SK-N-SH treated with all-trans-retinoic acid at 6 μM for 48 hours (cell line): ENCODE results near the gene SLC40A1.

Experiments used
- ATAC-seq: fragments of 200-7000 bp; cut with Tn5 transposase; 3 replicates; pipeline ENCODE4 v1.9.1; 2020; ENCODE audit warnings: mild to moderate bottlenecking, moderate library complexity
- ARNTL ChIP-seq: fragments of 450-650 bp; formaldehyde crosslinking; IDR thresholded peaks from 2 replicates; pipeline ENCODE4 v1.5.0; 2020; ENCODE audit warnings: low read depth, mild to moderate bottlenecking, moderate library complexity, borderline replicate concordance
- BACH2 ChIP-seq: fragments of 250-450 bp; sonication (Bioruptor Pico); IDR thresholded peaks from 2 replicates; pipeline ENCODE4 v1.9.0; 2021; ENCODE audit warnings: mild to moderate bottlenecking, borderline replicate concordance
- CSDC2 ChIP-seq: fragments of 250-450 bp; sonication (Bioruptor Pico); IDR thresholded peaks from 2 replicates; pipeline ENCODE4 v1.5.0; 2020; ENCODE audit warnings: mild to moderate bottlenecking, moderate library complexity
- CSRNP3 ChIP-seq: fragments of 250-450 bp; sonication (Bioruptor Pico); IDR thresholded peaks from 2 replicates; pipeline ENCODE4 v1.5.1; 2021; ENCODE audit warnings: mild to moderate bottlenecking, moderate library complexity
- ESRRG ChIP-seq: fragments of 250-450 bp; sonication (Bioruptor Pico); IDR thresholded peaks from 2 replicates; pipeline ENCODE4 v1.6.1; 2021; ENCODE audit warnings: mild to moderate bottlenecking
- GLIS3 ChIP-seq: fragments of 250-450 bp; sonication (Bioruptor Pico); IDR thresholded peaks from 2 replicates; pipeline ENCODE4 v1.5.0; 2020; ENCODE audit warnings: mild to moderate bottlenecking, moderate library complexity
- ISL1 ChIP-seq: fragments of 250-450 bp; sonication (Bioruptor Pico); IDR thresholded peaks from 2 replicates; pipeline ENCODE4 v2.1.2; 2022; ENCODE audit warnings: mild to moderate bottlenecking, moderate library complexity
- OSR1 ChIP-seq: fragments of 250-450 bp; sonication (Bioruptor Pico); IDR thresholded peaks from 2 replicates; pipeline ENCODE4 v1.8.0; 2022; ENCODE audit warnings: moderate library complexity, mild to moderate bottlenecking, inconsistent platforms
- PPARA ChIP-seq: fragments of 250-450 bp; sonication (Bioruptor Pico); IDR thresholded peaks from 2 replicates; pipeline ENCODE4 v1.5.0; 2020; ENCODE audit warnings: mild to moderate bottlenecking, borderline replicate concordance
- RARB ChIP-seq: fragments of 250-450 bp; sonication (Bioruptor Pico); IDR thresholded peaks from 2 replicates; pipeline ENCODE4 v1.8.0; 2021; ENCODE audit warnings: mild to moderate bottlenecking, moderate library complexity
- SNAI2 ChIP-seq: fragments of 250-450 bp; sonication (Bioruptor Pico); IDR thresholded peaks from 2 replicates; pipeline ENCODE4 v1.5.0; 2020; ENCODE audit warnings: mild to moderate bottlenecking, moderate library complexity
- TCF4 ChIP-seq: fragments of 250-450 bp; sonication (Bioruptor Pico); IDR thresholded peaks from 2 replicates; pipeline ENCODE4 v1.8.0; 2021; ENCODE audit warnings: mild to moderate bottlenecking, moderate library complexity, borderline replicate concordance
- TOX ChIP-seq: fragments of 250-450 bp; sonication (Bioruptor Pico); IDR thresholded peaks from 2 replicates; pipeline ENCODE4 v1.8.0; 2021; ENCODE audit warnings: mild to moderate bottlenecking, moderate library complexity, borderline replicate concordance
- TSHZ2 ChIP-seq: fragments of 250-450 bp; sonication (Bioruptor Pico); IDR thresholded peaks from 2 replicates; pipeline ENCODE4 v1.5.0; 2020; ENCODE audit warnings: mild to moderate bottlenecking, moderate library complexity
- ZC3H10 ChIP-seq: fragments of 250-450 bp; sonication (Bioruptor Pico); IDR thresholded peaks from 2 replicates; pipeline ENCODE4 v1.5.1; 2021; ENCODE audit warnings: mild to moderate bottlenecking, moderate library complexity
- ZFP3 ChIP-seq: fragments of 250-450 bp; sonication (Bioruptor Pico); IDR thresholded peaks from 2 replicates; pipeline ENCODE4 v1.5.0; 2020; ENCODE audit warnings: mild to moderate bottlenecking, moderate library complexity
- ZFP30 ChIP-seq: fragments of 450-650 bp; formaldehyde crosslinking; IDR thresholded peaks from 2 replicates; pipeline ENCODE4 v1.5.0; 2022; ENCODE audit warnings: mild to moderate bottlenecking, moderate library complexity
- ZNF565 ChIP-seq: fragments of 450-650 bp; formaldehyde crosslinking; conservative IDR thresholded peaks from 2 replicates; pipeline ENCODE4 v1.5.0; 2020; ENCODE audit warnings: low read depth, mild to moderate bottlenecking, moderate library complexity
- ZNF70 ChIP-seq: fragments of 450-650 bp; formaldehyde crosslinking; IDR thresholded peaks from 2 replicates; pipeline ENCODE4 v1.5.0; 2020; ENCODE audit warnings: mild to moderate bottlenecking, moderate library complexity
- ZNF8 ChIP-seq: fragments of 450-650 bp; formaldehyde crosslinking; IDR thresholded peaks from 2 replicates; pipeline ENCODE4 v1.5.0; 2020; ENCODE audit warnings: mild to moderate bottlenecking, moderate library complexity
- TF ChIP-seq, protein P1 (sequence below): fragments of 250-450 bp; sonication (Bioruptor Pico); IDR thresholded peaks from 2 replicates; pipeline ENCODE4 v1.5.1; 2020; ENCODE audit warnings: low read depth, mild to moderate bottlenecking, moderate library complexity
- TF ChIP-seq, protein P2 (sequence below): fragments of 250-450 bp; sonication (Bioruptor Pico); IDR thresholded peaks from 2 replicates; pipeline ENCODE4 v1.8.0; 2021; ENCODE audit warnings: low read depth, mild to moderate bottlenecking, moderate library complexity, borderline replicate concordance

The SLC40A1 gene

GRCh38 chr2:189581354-189582139 lies 961 bp upstream of the SLC40A1 start (continued):
- TF ChIP-seq, protein P1, sequence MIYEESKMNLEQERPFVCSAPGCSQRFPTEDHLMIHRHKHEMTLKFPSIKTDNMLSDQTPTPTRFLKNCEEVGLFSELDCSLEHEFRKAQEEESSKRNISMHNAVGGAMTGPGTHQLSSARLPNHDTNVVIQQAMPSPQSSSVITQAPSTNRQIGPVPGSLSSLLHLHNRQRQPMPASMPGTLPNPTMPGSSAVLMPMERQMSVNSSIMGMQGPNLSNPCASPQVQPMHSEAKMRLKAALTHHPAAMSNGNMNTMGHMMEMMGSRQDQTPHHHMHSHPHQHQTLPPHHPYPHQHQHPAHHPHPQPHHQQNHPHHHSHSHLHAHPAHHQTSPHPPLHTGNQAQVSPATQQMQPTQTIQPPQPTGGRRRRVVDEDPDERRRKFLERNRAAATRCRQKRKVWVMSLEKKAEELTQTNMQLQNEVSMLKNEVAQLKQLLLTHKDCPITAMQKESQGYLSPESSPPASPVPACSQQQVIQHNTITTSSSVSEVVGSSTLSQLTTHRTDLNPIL (CRISPR knock-in tag) = no peak
- TF ChIP-seq OSR1 (CRISPR knock-in tag) (no peak), SNAI2 (CRISPR knock-in tag) (no peak), GLIS3 (CRISPR knock-in tag) (no peak)

GRCh38 chr2:189580241-189580651 lies 340 bp downstream of the SLC40A1 start:
- TF ChIP-seq BACH2 (CRISPR knock-in tag) (no peak), ZNF8 (CRISPR knock-in tag) (no peak), PPARA (CRISPR knock-in tag) (no peak), ZNF70 (no peak), SNAI2 (CRISPR knock-in tag) (no peak), CSDC2 (no peak), RARB (CRISPR knock-in tag) (no peak), GLIS3 (CRISPR knock-in tag) (no peak), TOX (CRISPR knock-in tag) (no peak), TCF4 (CRISPR knock-in tag) (no peak), ISL1 (CRISPR knock-in tag) (no peak), ZFP3 (CRISPR knock-in tag) (no peak)
- ATAC-seq = peak; percentile 57

- TF ChIP-seq ESRRG (CRISPR knock-in tag) = no peak
- no peak for TF ChIP-seq ARNTL (CRISPR knock-in tag)
- TF ChIP-seq, protein P2, sequence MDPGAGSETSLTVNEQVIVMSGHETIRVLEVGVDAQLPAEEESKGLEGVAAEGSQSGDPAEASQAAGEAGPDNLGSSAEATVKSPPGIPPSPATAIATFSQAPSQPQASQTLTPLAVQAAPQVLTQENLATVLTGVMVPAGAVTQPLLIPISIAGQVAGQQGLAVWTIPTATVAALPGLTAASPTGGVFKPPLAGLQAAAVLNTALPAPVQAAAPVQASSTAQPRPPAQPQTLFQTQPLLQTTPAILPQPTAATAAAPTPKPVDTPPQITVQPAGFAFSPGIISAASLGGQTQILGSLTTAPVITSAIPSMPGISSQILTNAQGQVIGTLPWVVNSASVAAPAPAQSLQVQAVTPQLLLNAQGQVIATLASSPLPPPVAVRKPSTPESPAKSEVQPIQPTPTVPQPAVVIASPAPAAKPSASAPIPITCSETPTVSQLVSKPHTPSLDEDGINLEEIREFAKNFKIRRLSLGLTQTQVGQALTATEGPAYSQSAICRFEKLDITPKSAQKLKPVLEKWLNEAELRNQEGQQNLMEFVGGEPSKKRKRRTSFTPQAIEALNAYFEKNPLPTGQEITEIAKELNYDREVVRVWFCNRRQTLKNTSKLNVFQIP = no peak
- no peak for TF ChIP-seq SNAI2 (CRISPR knock-in tag)
- no peak for TF ChIP-seq ZFP3 (CRISPR knock-in tag)
- TF ChIP-seq RARB (CRISPR knock-in tag) = no peak
- no peak for TF ChIP-seq ZC3H10
- TF ChIP-seq GLIS3 (CRISPR knock-in tag) = no peak
- no peak for TF ChIP-seq ZNF565 (CRISPR knock-in tag)
- TF ChIP-seq ZNF8 (CRISPR knock-in tag) = no peak
- no peak for TF ChIP-seq CSRNP3 (CRISPR knock-in tag)
- TF ChIP-seq TSHZ2 = no peak
- no peak for TF ChIP-seq TOX (CRISPR knock-in tag)
- no peak for TF ChIP-seq OSR1 (CRISPR knock-in tag)
- no peak for TF ChIP-seq ISL1 (CRISPR knock-in tag)
- TF ChIP-seq BACH2 (CRISPR knock-in tag) = no peak
- TF ChIP-seq, protein P1 (CRISPR knock-in tag) = no peak
- TF ChIP-seq ZFP30 (CRISPR knock-in tag) = no peak
- no peak for ATAC-seq
Observed at GRCh38 chr2:189579585-189580186, 900 bp downstream of the SLC40A1 start.
